ENCODE measurements around the gene ERF. TPM values are rescaled to one million over a fixed set of nuclear protein-coding genes. Genes with fewer than 3 reads are reported as not detected.

ERF gene
- total and polyA plus RNA-seq, 2 of the 4 experiments (the other 2 are of a cell fraction), result 5.2 to 32.4 TPM

- dilution Hi-C loops (cut with HindIII; ENCODE audit: low sequenced_read_pairs, unreplicated experiment), result no loop called here
- Histone ChIP-seq H2BK120ac (ENCODE audit: low read depth, low read length) (no peak overlapping the region), H2AK5ac (ENCODE audit: low read depth, low read length) (no peak overlapping the region), H3K14ac (replicated peaks; ENCODE audit: low read depth, low read length) (no peak overlapping the region), H2BK15ac (ENCODE audit: low read depth, low read length) (no peak overlapping the region), H4K8ac (ENCODE audit: low read depth in 2 of 2, low read length in 2 of 2) (no peak overlapping the region), H4K91ac (ENCODE audit: insufficient read depth, low read depth, low read length) (no peak overlapping the region), H3K9me3 (ENCODE audit: control insufficient read depth, insufficient read depth, low read length) (no peaks in the 10 kb centered on the region), H3K18ac (ENCODE audit: low read depth, low read length) (no peak overlapping the region), H4K5ac (ENCODE audit: low read depth, low read length) (no peak overlapping the region), H3K9me1 (ENCODE audit: insufficient read depth, low read length) (peaks cover 14% of the 10 kb centered on the region), H3K4me1 (ENCODE audit: control insufficient read depth, insufficient read depth, low read length) (no peaks in the 10 kb centered on the region), H3K56ac (ENCODE audit: extremely low read depth, insufficient read depth, low read length) (no peak overlapping the region), H2BK5ac (ENCODE audit: low read depth, low read length, poor library complexity, severe bottlenecking) (no peak overlapping the region), H2BK20ac (ENCODE audit: low read depth, low read length) (no peak overlapping the region), H2AFZ (replicated peaks; ENCODE audit: low read length, poor library complexity) (no peak overlapping the region), H3K4me2 (ENCODE audit: low read depth, low read length) (no peak overlapping the region), H3K4me3 (ENCODE audit: insufficient read depth, low read depth, low read length) (no peak overlapping the region), H3K23ac (ENCODE audit: low read depth, low read length) (no peak overlapping the region), H4K20me1 (ENCODE audit: insufficient read depth, low read length) (peaks cover 75% of the 10 kb centered on the region), H3K4ac (ENCODE audit: low read depth, low read length) (no peak overlapping the region), H3K79me1 (ENCODE audit: low read depth in 1 of 2, low read length in 2 of 2) (peaks cover 24 to 75% of the 10 kb centered on the region in 2 experiments), H2AK9ac (replicated peaks; ENCODE audit: low read depth, low read length, poor library complexity) (no peak overlapping the region), H3K27me3 (ENCODE audit: control insufficient read depth, insufficient read depth, low read length) (no peaks in the 10 kb centered on the region), H3K9ac (ENCODE audit: low read depth, low read length) (no peak overlapping the region), H3K36me3 (ENCODE audit: control insufficient read depth, insufficient read depth, low read length) (peaks cover 63% of the 10 kb centered on the region), H3K27ac (ENCODE audit: insufficient read depth, low read length) (no peak overlapping the region)
- ATAC-seq (ENCODE audit: low read depth) (peak; percentile 62; the same call in 1 of the 2 replicates), DNase-seq (peak; percentile 50)
- intact Hi-C loops (cut with micrococcal nuclease), result no loop called here
- in situ Hi-C loops (cut with MboI; ENCODE audit: low sequenced_read_pairs), result no loop called here
- CTCF ChIA-PET, result no interaction called here
- WGBS, 2 experiments (ENCODE audit: extremely low coverage in 2 of 2, insufficient read length in 1 of 2), result no CpG with 5 or more reads among the region's 1 CpG
- no peak for TF ChIP-seq MXI1 (IDR thresholded peaks at IDR 0.05; ENCODE audit: borderline replicate concordance, low read depth, low read length)
- TF ChIP-seq SMC3 (IDR thresholded peaks at IDR 0.05; ENCODE audit: low read depth, low read length), result no peak
- no peak for TF ChIP-seq BHLHE40 (IDR thresholded peaks at IDR 0.05; ENCODE audit: low read depth, low read length)
- no peak for TF ChIP-seq CHD1 (IDR thresholded peaks at IDR 0.05; ENCODE audit: low read depth, low read length)
- TF ChIP-seq FOS (IDR thresholded peaks at IDR 0.05; ENCODE audit: low read depth, low read length), result no peak
- TF ChIP-seq CEBPB (IDR thresholded peaks at IDR 0.05; ENCODE audit: low read depth, low read length), result no peak
- TF ChIP-seq POLR2A (IDR thresholded peaks at IDR 0.05; ENCODE audit: low read depth, low read length), result no peak
- TF ChIP-seq MAZ (IDR thresholded peaks at IDR 0.05; ENCODE audit: borderline replicate concordance, low read depth, low read length), result no peak
- no peak for TF ChIP-seq MAFK (IDR thresholded peaks at IDR 0.05; ENCODE audit: low read depth, low read length)
- no peak for TF ChIP-seq NFE2L2 (IDR thresholded peaks at IDR 0.05; ENCODE audit: low read depth, low read length)
- TF ChIP-seq CTCF (conservative IDR thresholded peaks at IDR 0.05; ENCODE audit: low read depth, low read length), result no peak
- TF ChIP-seq RAD21 (IDR thresholded peaks at IDR 0.05; ENCODE audit: low read length), result no peak
- TF ChIP-seq USF2 (IDR thresholded peaks at IDR 0.05; ENCODE audit: low read depth, low read length), result no peak
- no peak for TF ChIP-seq RFX5 (IDR thresholded peaks at IDR 0.05; ENCODE audit: low read depth, low read length)
- no peak for TF ChIP-seq ELK1 (IDR thresholded peaks at IDR 0.05; ENCODE audit: borderline replicate concordance, low read depth, low read length)
- TF ChIP-seq RCOR1 (IDR thresholded peaks at IDR 0.05; ENCODE audit: insufficient replicate concordance, low read length), result no peak
- TSS peak; percentile 5 for BruUV-seq (replicated peaks)
- POLR2A ChIA-PET (ENCODE audit: unreplicated experiment), result no interaction called here
These were observed 28.0 kb downstream of the ERF start for GRCh38 chr19:42226886-42227285.
